SIG-M5 treated with dmso at 0.1 percent for 504 hours (cell line): ENCODE measurements around the gene FASN.
"Not testable (repeated sequence)": the region's sequence is repeated elsewhere in the genome, so short reads cannot be mapped to it uniquely, and the experiment has no call there.

ENCODE experiments used
- DNase-seq: peaks from one replicate; lab custom pipeline; 2025; ENCODE audit not compliant: unreplicated experiment; lab: John Stamatoyannopoulos, UW

The FASN gene

GRCh38 chr17:82047379-82047778 lies 50.7 kb downstream of the FASN start:
- DNase-seq: no peak

DNA sequence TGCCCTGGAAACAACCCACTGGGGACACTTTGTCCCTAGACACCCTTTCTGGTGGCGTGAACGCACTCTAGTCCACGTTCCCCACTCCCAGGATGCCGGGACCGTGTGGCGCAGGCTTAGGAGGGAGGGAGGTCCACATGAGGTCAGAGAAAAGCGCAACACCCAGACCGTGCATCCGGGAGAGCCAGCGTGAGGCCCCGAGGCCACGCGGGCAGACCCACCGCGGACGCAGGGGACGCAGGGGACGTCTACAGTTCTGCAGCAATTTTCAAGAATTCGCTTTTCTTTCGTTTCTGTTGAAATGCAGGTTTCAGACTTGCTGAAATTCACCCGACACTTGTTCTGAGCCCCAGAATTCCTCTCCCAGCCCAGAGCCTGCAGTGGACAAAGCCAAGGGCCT lies 51.1 kb downstream of the FASN start:
- DNase-seq: no peak

GRCh38 chr17:82045936-82046484 lies 52.0 kb downstream of the FASN start:
- DNase-seq: no peak

- DNase-seq: no peak
Observed at GRCh38 chr17:82043507-82043906, 54.5 kb downstream of the FASN start.

- no peak for DNase-seq
Observed at GRCh38 chr17:82042649-82043048, 55.4 kb downstream of the FASN start.

DNA sequence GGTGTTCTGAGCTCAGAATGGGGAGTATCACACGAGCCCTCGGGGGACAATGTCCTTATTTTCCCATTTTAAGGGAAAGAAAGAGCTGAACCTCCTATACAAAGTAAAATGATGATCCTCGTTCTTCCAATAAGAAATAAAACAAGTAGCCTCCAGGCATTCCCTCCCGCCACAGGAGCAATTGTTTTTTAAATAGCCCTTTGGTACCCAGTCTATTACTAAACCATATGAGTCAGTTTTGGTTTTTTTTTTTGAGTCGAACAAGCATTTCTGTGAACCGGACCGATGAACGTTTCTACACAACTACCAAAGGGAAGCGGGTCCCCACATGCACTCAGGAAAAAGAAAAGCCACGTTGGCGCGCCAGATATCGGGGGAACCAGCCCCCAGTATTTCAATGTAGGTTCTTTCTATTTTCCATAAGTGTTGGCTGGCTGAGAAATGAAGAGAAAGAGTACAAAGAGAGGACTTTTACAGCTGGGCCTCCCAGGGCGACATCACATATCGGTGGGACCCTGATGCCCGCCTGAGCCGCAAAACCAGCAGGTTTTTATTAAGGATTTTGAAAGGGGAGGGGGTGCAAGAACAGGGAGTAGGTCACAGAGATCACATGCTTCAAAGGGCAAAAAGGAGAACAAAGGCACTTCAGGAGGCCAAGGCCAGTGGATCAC lies 56.8 kb downstream of the FASN start:
- peak; percentile 9 for DNase-seq

DNA sequence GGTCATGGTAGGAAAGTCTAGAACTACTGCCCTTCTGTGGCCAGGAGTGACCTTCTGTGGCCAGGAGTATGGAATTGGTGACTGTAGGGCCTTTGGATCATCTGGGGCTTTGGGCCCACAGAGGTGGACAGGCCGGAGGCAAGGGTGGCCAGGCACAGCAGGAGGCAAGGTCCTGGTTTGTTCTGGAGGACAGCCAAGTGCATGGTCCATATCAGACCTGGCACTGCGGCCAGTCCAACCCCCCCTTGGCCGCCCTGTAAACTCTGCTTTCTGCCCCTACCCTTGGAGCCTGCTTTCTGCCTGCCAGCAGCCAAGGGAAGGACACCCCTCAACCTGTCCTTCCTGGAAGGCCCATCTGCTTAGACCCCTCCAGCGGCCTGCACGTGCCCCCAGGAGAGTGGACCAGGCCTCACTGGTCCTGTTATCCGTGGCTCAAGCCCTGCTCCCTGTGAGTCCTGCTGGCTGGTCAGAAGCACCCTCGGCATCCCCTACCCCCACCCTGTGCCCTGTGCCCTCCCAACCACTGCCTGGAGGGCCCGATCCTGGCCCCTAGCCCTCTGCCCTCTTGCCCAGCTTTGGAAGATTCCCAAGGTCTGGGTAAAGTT lies 58.2 kb downstream of the FASN start:
- no peak for DNase-seq

DNA sequence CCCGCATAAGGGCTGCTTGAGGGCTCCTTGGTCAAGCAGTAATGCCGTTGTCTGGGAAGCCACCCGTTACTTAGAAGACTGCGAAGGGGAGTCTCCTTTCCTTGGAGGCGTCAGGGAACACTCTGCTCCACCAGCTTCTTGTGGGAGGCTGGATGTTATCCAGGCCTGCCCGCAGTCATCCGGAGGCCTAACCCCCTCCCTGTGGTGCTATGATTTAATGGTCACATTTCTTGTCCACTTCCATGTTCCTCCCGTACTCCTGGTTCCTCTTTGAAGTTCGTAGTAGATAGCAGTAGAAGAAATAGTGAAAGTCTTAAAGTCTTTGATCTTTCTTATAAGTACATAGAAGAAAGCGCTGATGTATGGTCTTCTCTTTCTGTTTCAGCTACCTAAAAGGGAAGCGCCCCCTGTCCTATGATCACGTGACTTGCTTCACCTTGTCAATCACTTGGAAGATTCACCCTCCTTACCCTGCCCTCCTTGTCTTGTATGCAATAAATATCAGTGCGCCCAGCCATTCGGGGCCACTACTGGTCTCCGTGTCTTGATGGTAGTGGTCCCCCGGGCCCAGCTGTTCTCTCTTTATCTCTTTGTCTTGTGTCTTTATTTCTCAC lies 59.1 kb downstream of the FASN start:
- not testable (repeated sequence) for DNase-seq

DNA sequence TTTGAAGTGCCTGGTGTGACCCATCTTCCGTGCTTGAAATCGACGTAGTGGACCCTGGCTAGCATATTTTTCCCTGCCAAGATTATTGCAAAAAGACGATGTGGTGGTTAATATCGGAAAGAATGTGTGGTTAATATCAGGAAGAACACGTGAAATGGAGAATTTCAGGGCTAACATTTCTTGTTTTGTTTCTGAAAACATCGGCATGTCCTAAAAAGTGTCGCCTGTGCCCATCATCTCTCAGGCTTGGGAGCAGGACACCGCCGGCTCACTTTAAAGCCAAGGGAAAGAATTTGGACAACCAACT lies 60.2 kb downstream of the FASN start:
- no peak for DNase-seq

GRCh38 chr17:82037092-82037888 lies 60.7 kb downstream of the FASN start, which contains the start of gene DCXR:
DCXR (minus strand) TSS chr17:82037697; CDS start chr17:82037682, 15 bp downstream.
- peak; percentile 97 for DNase-seq

- no peak for DNase-seq
Observed at GRCh38 chr17:82036634-82037091, 61.4 kb downstream of the FASN start.

DNA sequence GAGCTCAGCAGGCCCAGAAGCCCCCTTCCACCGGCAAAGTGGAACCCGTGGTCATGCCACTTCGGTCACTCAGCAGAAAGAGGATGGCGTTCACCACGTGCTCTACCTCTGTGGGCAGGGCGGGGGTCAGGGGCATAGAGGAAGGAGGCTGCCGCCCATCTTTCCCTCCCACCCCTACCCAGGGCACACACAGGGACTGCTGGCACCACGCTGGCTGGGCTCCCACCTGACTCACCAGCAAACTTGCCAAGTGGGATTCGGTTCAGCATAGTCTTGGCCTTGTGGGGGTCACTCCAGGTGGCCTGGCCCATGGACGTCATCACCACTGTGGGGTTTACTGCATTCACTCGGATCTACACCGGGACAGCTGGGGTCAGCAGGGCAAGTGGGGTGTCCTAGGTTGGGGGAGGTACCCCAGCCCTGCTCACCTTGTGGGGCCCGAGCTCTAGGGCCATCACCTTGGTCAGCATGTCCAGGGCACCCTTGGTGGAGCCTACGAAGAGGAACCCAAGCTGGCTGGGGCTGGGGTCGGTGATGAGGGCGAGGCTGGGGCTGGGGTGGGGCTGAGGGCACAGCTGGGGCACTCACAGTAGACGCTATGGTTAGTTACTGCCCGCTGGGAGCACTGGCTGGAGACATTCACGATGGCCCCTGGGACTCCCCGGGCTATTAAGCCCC lies 61.9 kb downstream of the FASN start:
- no peak for DNase-seq

- DNase-seq: no peak
Observed at GRCh38 chr17:82035488-82035887, 62.5 kb downstream of the FASN start.

GRCh38 chr17:82034371-82035011 lies 63.5 kb downstream of the FASN start:
- DNase-seq: no peak

- DNase-seq: no peak
Observed at GRCh38 chr17:82033359-82034085, 64.5 kb downstream of the FASN start.

DNA sequence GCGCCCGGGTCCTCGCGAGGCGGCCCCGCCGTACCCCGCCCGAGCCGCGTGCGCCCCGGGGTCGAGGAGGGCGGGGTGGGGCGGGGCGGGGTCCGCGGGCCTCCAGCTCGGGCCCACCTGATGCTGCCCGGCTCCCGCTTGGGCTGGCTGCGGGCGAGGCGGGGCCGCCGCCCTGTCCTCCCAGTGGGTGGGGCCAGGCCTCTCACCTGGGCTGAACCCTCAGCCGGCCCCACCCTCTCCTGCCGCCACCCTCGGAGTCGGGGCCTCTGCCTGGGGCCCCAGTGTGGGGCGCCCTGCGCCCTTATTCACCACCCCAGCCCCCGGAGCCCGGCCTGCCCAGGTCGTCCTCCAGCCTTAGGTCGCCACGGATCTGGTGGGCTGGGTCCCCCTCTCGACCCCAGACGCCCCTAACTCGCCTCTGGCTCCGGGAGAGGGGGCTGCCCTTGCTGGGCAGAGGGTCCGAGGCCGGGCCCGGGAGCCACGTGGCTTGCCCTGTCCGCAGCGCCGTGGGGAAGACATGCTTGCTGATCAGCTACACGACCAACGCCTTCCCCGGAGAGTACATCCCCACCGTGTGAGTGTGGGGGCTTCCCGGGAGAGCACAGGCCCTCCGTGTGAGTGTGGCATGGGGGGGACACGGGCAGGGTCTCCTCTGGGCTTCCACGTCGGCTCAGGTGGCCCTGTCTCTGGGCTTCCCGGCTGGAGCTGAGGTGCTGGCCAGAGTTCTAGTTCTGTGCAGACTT lies 66.0 kb downstream of the FASN start:
- DNase-seq: peak; percentile 30

- DNase-seq: no peak
Observed at GRCh38 chr17:82031303-82031884, 66.6 kb downstream of the FASN start, which contains the start of gene RAC3. RAC3 (plus strand) TSS chr17:82031678; CDS start chr17:82031762, 84 bp downstream.

GRCh38 chr17:82030470-82031302 lies 67.3 kb downstream of the FASN start:
- DNase-seq: peak; percentile 75
